Liver (tissue), 9 donors: Measurements from ENCODE around the gene IL20. TPM values are rescaled to one million over a fixed set of nuclear protein-coding genes. Genes with fewer than 3 reads are reported as not detected.

ENCODE experiments used
- DNase-seq: peaks from one replicate; pipeline ENCODE4 v3.0.0-alpha.2; 2017; ENCODE audit warnings: low spot score
- H3K27ac ChIP-seq, 2 donors: one replicate each; pipeline ENCODE4 v1.7.0; 2013; ENCODE audit warnings: inconsistent platforms in 2 of 2, low read length in 2 of 2, control low read depth in 1 of 2, low read depth in 1 of 2, mild to moderate bottlenecking in 1 of 2
- H3K27me3 ChIP-seq, 4 donors: one replicate each; pipeline versions ENCODE4 v1.6.1 to v1.7.0; 2013; ENCODE audit warnings: low read length in 3 of 4, inconsistent platforms in 1 of 4, mild to moderate bottlenecking in 1 of 4, moderate library complexity in 1 of 4; ENCODE audit not compliant: control insufficient read depth in 4 of 4, insufficient read depth in 4 of 4
- H3K36me3 ChIP-seq, 4 donors: one replicate each; pipeline versions ENCODE4 v1.6.1 to v1.7.0; 2013; ENCODE audit warnings: low read length in 3 of 4, mild to moderate bottlenecking in 3 of 4, low read depth in 1 of 4, moderate library complexity in 1 of 4; ENCODE audit not compliant: control insufficient read depth in 4 of 4, insufficient read depth in 3 of 4
- H3K4me1 ChIP-seq, 4 donors: one replicate each; pipeline versions ENCODE4 v1.6.1 to v1.7.0; 2013; ENCODE audit warnings: low read length in 3 of 4, mild to moderate bottlenecking in 3 of 4, moderate library complexity in 1 of 4; ENCODE audit not compliant: control insufficient read depth in 4 of 4, insufficient read depth in 4 of 4
- H3K4me3 ChIP-seq, 3 donors: one replicate each; pipeline versions ENCODE4 v1.6.1 to v1.7.0; 2013; ENCODE audit warnings: low read length in 3 of 3, control low read depth in 1 of 3, low read depth in 1 of 3, mild to moderate bottlenecking in 1 of 3
- H3K9ac ChIP-seq, 2 donors: one replicate each; pipeline ENCODE4 v1.7.0; 2013; ENCODE audit warnings: low read length in 2 of 2, mild to moderate bottlenecking in 2 of 2, moderate library complexity in 2 of 2, control low read depth in 1 of 2, low read depth in 1 of 2
- H3K9me3 ChIP-seq, 4 donors: one replicate each; pipeline versions ENCODE4 v1.6.1 to v1.7.0; 2013; ENCODE audit warnings: low read length in 3 of 4; ENCODE audit not compliant: control insufficient read depth in 4 of 4
- ATF3 ChIP-seq: IDR thresholded peaks from 2 replicates; pipeline ENCODE4 v1.6.1; 2016; ENCODE audit warnings: antibody characterized with exemption
- CTCF ChIP-seq: fragments of 150-350 bp; IDR thresholded peaks from 2 replicates; pipeline ENCODE4 v1.5.1; 2017; ENCODE audit warnings: improper control_type of control experiment, low read depth, low read length; ENCODE audit not compliant: missing input control
- EGR1 ChIP-seq, 2 donors: IDR thresholded peaks; 2 replicates each; pipeline ENCODE4 v1.6.1; 2016 to 2018; ENCODE audit warnings: antibody characterized with exemption in 2 of 2, low read depth in 2 of 2
- FOXA1 ChIP-seq: IDR thresholded peaks from 2 replicates; pipeline ENCODE4 v1.6.1; 2016; ENCODE audit warnings: antibody characterized with exemption
- FOXA2 ChIP-seq: IDR thresholded peaks from 2 replicates; pipeline ENCODE4 v1.6.1; 2016; ENCODE audit warnings: antibody characterized with exemption
- HNF4A ChIP-seq, 2 donors: conservative IDR thresholded peaks; 2 replicates each; pipeline ENCODE4 v1.6.1; 2016; ENCODE audit warnings: antibody characterized with exemption in 2 of 2, mild to moderate bottlenecking in 2 of 2
- HNF4G ChIP-seq: IDR thresholded peaks from 2 replicates; pipeline ENCODE4 v1.6.1; 2016; ENCODE audit warnings: antibody characterized with exemption
- JUND ChIP-seq, 2 donors: IDR thresholded peaks; 2 replicates each; pipeline ENCODE4 v1.6.1; 2016; ENCODE audit warnings: antibody characterized with exemption in 2 of 2
- MAX ChIP-seq: IDR thresholded peaks from 2 replicates; pipeline ENCODE4 v1.6.1; 2016; ENCODE audit warnings: antibody characterized with exemption
- NR2F2 ChIP-seq: IDR thresholded peaks from 2 replicates; pipeline ENCODE4 v1.6.1; 2016; ENCODE audit warnings: antibody characterized with exemption
- RAD21 ChIP-seq, 2 donors: IDR thresholded peaks; 2 replicates each; pipeline ENCODE4 v1.6.1; 2016; ENCODE audit warnings: antibody characterized with exemption in 2 of 2, mild to moderate bottlenecking in 2 of 2
- REST ChIP-seq: IDR thresholded peaks from 2 replicates; pipeline ENCODE4 v1.6.1; 2016; ENCODE audit warnings: antibody characterized with exemption, mild to moderate bottlenecking
- RXRA ChIP-seq, 2 donors: IDR thresholded peaks; 2 replicates each; pipeline ENCODE4 v1.6.1; 2017 to 2018; ENCODE audit warnings: antibody characterized with exemption in 2 of 2, mild to moderate bottlenecking in 1 of 2
- SP1 ChIP-seq: IDR thresholded peaks from 2 replicates; pipeline ENCODE4 v1.6.1; 2018; ENCODE audit warnings: antibody characterized with exemption, mild to moderate bottlenecking
- YY1 ChIP-seq: IDR thresholded peaks from 2 replicates; pipeline ENCODE4 v1.6.1; 2016; ENCODE audit warnings: antibody characterized with exemption, mild to moderate bottlenecking
- ZBTB33 ChIP-seq: IDR thresholded peaks from 2 replicates; pipeline ENCODE4 v1.6.1; 2016; ENCODE audit warnings: antibody characterized with exemption
- WGBS: extraction: QIAGEN DNeasy Blood & Tissue Kit; methylation state at CpG from one replicate; pipeline ENCODE4 v1.1.7; 2013; 5-methylcytosine and 5-hydroxymethylcytosine counted together
- polyA plus RNA-seq, 2 donors: library from polyadenylated mRNA; stranded (reverse) in 1 of 2; unstranded in 1 of 2; fragments of 200-250 nt in 1 of 2; fragments of >200 nt in 1 of 2; fragmentation: Nextera tagmentation in 1 of 2; extraction: Ambion mirVana in 1 of 2; gene quantifications; one replicate each; pipeline versions ENCODE4 v1.2.1 to v1.2.3, GENCODE V29; 2013 to 2015
- total RNA-seq, 2 donors: library from RNA; depleted of rRNA; stranded (reverse); fragments of >200 nt; gene quantifications; one replicate each; pipeline ENCODE4 v1.2.3, GENCODE V29; 2014
- donor health status: healthy.
- donor health status: healthy.
- donor health status: healthy.
- donor health status: healthy.
- donor health status: healthy.

Gene IL20
- total and polyA plus RNA-seq, 4 donors, result 0.17 TPM; not detected in 3

GRCh38 chr1:206854401-206855129 lies 10.9 kb upstream of the IL20 start (continued):
- TF ChIP-seq REST, result no peak

- no peaks in the 10 kb centered on the region for H3K9me3 ChIP-seq
- no peak overlapping the region for H3K9ac ChIP-seq
- WGBS, result 84% methylated on average over 2 of the region's 2 CpGs
These were observed 9.6 kb upstream of the IL20 start for GRCh38 chr1:206855859-206856258.

More at GRCh38 chr1:206855859-206856258, 9.6 kb upstream of the IL20 start:
- no peak for DNase-seq
- Histone ChIP-seq H3K27ac (no peak overlapping the region), H3K4me1 (peaks cover 0 to 2% (median 0%) of the 10 kb centered on the region in 4 donors), H3K36me3 (no peaks in the 10 kb centered on the region), H3K27me3 (peaks cover 0 to 3% (median 0%) of the 10 kb centered on the region in 4 donors), H3K4me3 (no peak overlapping the region)
- TF ChIP-seq MAX (no peak), HNF4G (no peak), REST (no peak), NR2F2 (no peak), FOXA1 (no peak), RXRA (IDR thresholded peaks at IDR 0.05) (no peak), JUND (IDR thresholded peaks at IDR 0.05) (no peak), EGR1 (IDR thresholded peaks at IDR 0.05; ENCODE audit: low read depth in 2 of 2) (no peak), ATF3 (no peak), ZBTB33 (no peak), CTCF (no peak), RAD21 (IDR thresholded peaks at IDR 0.05) (no peak), SP1 (no peak), FOXA2 (no peak), YY1 (no peak), HNF4A (conservative IDR thresholded peaks at IDR 0.05) (no peak)
